RPMI8226 (cell line): Measurements from ENCODE around the gene SENP1.

Experiments
- DNase-seq: peaks from one replicate; pipeline ENCODE4 v3.0.0-alpha.2; 2015

Gene SENP1

GRCh38 chr12:48015954-48016353 is 89.9 kb downstream of the SENP1 start:
- no peak for DNase-seq

GRCh38 chr12:48015129-48015528 is 90.8 kb downstream of the SENP1 start:
- no peak for DNase-seq

- DNase-seq, result no peak
Measured at GRCh38 chr12:48013287-48013686, 92.6 kb downstream of the SENP1 start.

GRCh38 chr12:48012070-48012469 is 93.8 kb downstream of the SENP1 start:
- no peak for DNase-seq

GRCh38 chr12:48010366-48010970 is 95.4 kb downstream of the SENP1 start:
- DNase-seq, result no peak

- DNase-seq, result no peak
Measured at GRCh38 chr12:48009471-48009870, 96.4 kb downstream of the SENP1 start.

- no peak for DNase-seq
Measured at GRCh38 chr12:48008950-48009349, 96.9 kb downstream of the SENP1 start.

GRCh38 chr12:48008349-48008748 is 97.5 kb downstream of the SENP1 start:
- DNase-seq, result no peak

- no peak for DNase-seq
Measured at GRCh38 chr12:48007206-48007605, 98.7 kb downstream of the SENP1 start.

GRCh38 chr12:48005750-48006021 is 100.2 kb downstream of the SENP1 start:
- DNase-seq, result no peak

GRCh38 chr12:48005001-48005749 is 100.7 kb downstream of the SENP1 start:
- no peak for DNase-seq

- no peak for DNase-seq
Measured at GRCh38 chr12:48004053-48004941, 101.6 kb downstream of the SENP1 start, which contains the start of gene COL2A1. COL2A1 (minus strand) TSS chr12:48004476; CDS start chr12:48004321, 155 bp downstream.

- no peak for DNase-seq
Measured at GRCh38 chr12:48003226-48004052, 102.4 kb downstream of the SENP1 start.

GRCh38 chr12:48002773-48003218 is 103.1 kb downstream of the SENP1 start:
- DNase-seq, result no peak

GRCh38 chr12:48002414-48002730 is 103.5 kb downstream of the SENP1 start:
- DNase-seq, result no peak

- no peak for DNase-seq
Measured at GRCh38 chr12:48001505-48002413, 104.1 kb downstream of the SENP1 start.

- peak; percentile 42 for DNase-seq
Measured at GRCh38 chr12:48000878-48001504, 104.9 kb downstream of the SENP1 start.

GRCh38 chr12:47999816-48000215 is 106.1 kb downstream of the SENP1 start:
- DNase-seq, result no peak

- no peak for DNase-seq
Measured at GRCh38 chr12:47997321-47997720, 108.6 kb downstream of the SENP1 start.

GRCh38 chr12:47995981-47996401 is 109.9 kb downstream of the SENP1 start:
- DNase-seq, result no peak

GRCh38 chr12:47993491-47993890 is 112.4 kb downstream of the SENP1 start:
- no peak for DNase-seq
